OCI-M2 (cell line): ENCODE data around the gene AP2B1.

Source experiments
- DNase-seq: peaks from one replicate; lab custom pipeline; 2025; ENCODE audit not compliant: unreplicated experiment; lab: John Stamatoyannopoulos, UW

Gene AP2B1

GRCh38 chr17:35766489-35766877, 179.4 kb downstream of the AP2B1 start:
- DNase-seq = no peak

GRCh38 chr17:35766903-35767510, 179.9 kb downstream of the AP2B1 start:
- no peak for DNase-seq

DNA sequence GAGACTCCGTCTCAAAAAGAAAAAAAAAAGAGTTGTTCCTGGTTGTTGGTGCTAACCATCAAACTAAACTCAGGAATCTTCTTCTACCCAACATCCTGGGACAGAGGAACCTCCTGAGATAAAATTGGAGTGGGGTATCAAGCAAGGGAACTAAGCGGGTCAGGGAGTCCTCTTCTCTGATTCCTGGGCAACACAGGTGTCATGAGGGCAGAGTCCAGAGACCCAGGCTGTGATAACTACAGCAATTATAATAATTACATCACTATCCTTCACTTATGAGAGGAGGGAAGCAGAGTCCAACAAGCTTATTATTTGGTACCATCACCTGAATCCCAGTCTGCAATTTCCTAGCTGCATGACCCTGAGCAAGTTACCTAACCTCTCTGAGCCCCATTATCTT, 181.7 kb downstream of the AP2B1 start:
- no peak for DNase-seq

DNA sequence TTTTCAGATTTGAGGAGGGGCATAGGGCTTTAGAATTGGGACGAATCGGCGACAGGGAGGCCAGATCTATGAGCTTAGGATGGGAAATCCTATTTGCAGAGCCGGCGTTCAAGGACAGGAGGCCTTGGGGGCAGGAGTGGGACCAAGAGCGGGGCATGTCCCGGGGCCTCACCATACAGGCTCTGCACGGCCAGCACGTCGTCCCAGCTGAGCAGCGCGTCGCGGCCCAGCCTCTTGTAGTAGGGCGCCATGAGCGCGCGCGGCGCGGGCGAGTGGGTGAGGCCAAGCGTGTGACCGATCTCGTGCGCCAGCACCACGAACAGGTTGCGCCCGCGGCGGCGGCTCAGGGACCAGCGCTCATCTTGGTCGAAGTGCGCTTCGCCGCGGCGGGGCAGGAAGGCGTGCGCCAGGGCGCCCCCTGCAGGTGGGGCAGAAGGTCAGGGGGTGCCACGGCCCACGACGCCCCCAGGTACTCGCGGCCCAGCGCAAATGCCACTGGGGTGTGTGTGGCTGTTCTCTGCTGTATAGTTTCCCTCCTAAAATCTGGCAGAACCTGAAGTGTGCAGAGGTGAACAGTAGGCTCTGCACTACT, 182.9 kb downstream of the AP2B1 start:
- no peak for DNase-seq

GRCh38 chr17:35773129-35773528, 186.0 kb downstream of the AP2B1 start:
- no peak for DNase-seq

DNA sequence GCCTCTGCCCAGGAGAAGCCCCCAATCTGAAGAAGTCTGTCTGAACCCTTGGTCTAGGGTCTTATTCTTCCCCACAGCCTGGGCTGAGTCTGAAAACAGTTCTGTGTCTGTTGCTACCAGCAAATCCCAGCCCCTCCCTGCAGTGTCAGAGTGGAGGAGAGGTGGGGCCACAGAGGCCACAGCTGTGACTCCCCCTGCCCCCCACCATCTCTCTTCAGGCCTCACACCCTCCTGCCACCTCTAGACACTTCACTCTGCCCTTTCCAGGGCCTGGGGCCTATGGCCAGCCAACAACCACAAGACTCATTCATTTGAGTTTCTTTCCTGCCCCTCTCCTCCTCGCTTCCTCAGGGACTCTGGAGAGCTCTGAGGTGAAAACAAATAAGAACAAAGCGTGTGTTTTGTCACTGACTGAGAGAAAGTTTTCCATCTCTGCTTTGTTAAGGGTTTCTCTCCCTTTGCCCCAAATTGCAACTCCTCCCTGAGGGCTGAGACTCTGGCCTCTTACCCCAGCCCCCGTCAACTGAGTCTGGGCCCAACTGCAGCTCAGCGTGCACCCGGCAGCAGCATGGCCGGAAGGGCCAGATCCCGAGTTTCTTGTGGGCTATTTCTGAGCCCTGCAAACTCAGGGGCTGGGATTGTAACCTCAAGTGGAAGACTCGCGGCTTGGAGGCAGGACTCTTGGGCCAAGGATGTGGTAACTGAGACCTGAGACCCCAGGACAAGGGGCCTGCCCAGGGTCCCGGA, 186.7 kb downstream of the AP2B1 start:
- DNase-seq = no peak

- no peak for DNase-seq
Observed at GRCh38 chr17:35774499-35774898, 187.4 kb downstream of the AP2B1 start.

DNA sequence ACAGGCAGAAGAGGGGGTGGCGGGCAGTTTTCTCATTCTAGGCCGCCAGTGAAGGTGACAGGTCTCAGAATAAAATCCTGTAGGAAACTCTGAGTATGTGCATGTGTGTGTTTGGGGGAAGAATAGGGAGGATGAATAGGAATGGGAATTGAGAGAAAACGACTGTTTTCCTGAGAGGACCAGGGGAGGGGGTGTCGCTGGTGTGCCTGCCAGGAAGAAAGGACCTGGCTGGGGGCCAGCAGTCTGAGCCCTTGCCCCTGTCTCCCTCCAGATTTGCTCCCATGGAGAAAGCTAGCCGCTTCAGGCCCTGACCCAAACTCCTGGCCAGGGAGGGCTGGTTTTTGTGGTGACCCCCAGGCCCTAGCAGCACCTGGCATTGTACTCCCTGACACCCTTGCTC, 187.9 kb downstream of the AP2B1 start:
- no peak for DNase-seq

- DNase-seq = no peak
Observed at GRCh38 chr17:35775583-35775982, 188.5 kb downstream of the AP2B1 start.
